C4-2B (cell line): ENCODE measurements around the gene TPH1.

Experiments used
- H3K27ac ChIP-seq: fragments of 450-650 bp; 2 replicates; pipeline ENCODE4 v1.5.1; 2017
- CTCF ChIP-seq: fragments of 450-650 bp; conservative IDR thresholded peaks from 2 replicates; pipeline ENCODE4 v1.5.1; 2017; ENCODE audit warnings: mild to moderate bottlenecking
- ZFX ChIP-seq: fragments of 450-650 bp; IDR thresholded peaks from 2 replicates; pipeline ENCODE4 v1.6.1; 2017

The TPH1 gene

GRCh38 chr11:18027475-18027874, 18.6 kb downstream of the TPH1 start:
- H3K27ac ChIP-seq, result no peak overlapping the region
- no peak for TF ChIP-seq CTCF
- TF ChIP-seq ZFX, result no peak

DNA sequence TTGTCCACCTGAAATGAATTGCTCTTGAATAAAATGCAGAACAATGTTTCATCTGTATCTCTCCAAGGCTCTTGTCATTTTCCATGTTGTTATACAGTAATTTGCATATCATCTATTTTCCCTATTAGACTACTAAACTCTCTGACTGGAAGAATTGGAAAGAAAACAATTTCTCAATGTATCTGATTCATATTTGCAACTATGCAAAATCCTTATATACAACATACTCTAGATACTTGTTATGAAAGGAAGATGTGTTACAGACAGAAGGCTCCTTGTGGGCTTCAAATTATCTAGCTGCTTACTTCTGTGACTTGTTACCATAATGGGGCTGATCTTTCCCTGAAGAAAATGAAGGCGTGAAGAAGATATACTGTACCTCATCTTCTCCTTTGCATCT, 23.6 kb downstream of the TPH1 start:
- TF ChIP-seq ZFX (no peak), CTCF (no peak)
- no peak overlapping the region for H3K27ac ChIP-seq

DNA sequence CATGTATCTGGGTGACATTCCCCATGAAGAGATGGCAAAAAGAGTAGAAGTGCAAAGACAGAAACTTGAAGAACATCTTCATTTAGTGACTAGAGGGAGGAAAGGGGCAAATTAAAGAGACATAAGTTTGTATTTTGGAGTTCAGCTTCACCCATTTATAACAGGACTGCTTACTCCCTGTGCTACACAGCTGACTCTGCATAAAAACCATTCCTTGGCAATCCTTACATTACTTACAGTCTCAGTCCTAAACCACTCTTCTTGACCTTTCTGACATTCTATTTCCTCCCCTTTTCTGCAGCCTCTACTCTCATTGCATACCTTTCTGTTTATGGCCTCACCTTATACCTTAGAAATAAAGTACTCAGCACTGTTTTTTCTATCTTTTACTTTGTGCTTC, 26.4 kb downstream of the TPH1 start:
- TF ChIP-seq ZFX (no peak), CTCF (no peak)
- H3K27ac ChIP-seq, result no peak overlapping the region

GRCh38 chr11:18016789-18017188, 29.3 kb downstream of the TPH1 start:
- TF ChIP-seq CTCF (no peak), ZFX (no peak)
- H3K27ac ChIP-seq, result no peak overlapping the region

GRCh38 chr11:18014876-18015275, 31.2 kb downstream of the TPH1 start:
- H3K27ac ChIP-seq, result no peak overlapping the region
- no peak for TF ChIP-seq ZFX
- TF ChIP-seq CTCF, result no peak

- TF ChIP-seq ZFX, result no peak
- no peak for TF ChIP-seq CTCF
- peak overlapping the region; percentile 79 for H3K27ac ChIP-seq
Measured at GRCh38 chr11:18013790-18014507, 32.1 kb downstream of the TPH1 start.

GRCh38 chr11:18012906-18013781, 32.9 kb downstream of the TPH1 start, which contains the start of gene SERGEF:
TSS of gene SERGEF (minus strand) at chr11:18013047. CDS start at chr11:18013010, 37 bp downstream.
- H3K27ac ChIP-seq, result peak within 1 kb of the TSS; percentile 79
- TF ChIP-seq ZFX, result peak; percentile 8; the same call in 1 of the 2 replicates
- TF ChIP-seq CTCF, result peak; percentile 23
